Measurements from ENCODE around the gene ADARB1.

DNA sequence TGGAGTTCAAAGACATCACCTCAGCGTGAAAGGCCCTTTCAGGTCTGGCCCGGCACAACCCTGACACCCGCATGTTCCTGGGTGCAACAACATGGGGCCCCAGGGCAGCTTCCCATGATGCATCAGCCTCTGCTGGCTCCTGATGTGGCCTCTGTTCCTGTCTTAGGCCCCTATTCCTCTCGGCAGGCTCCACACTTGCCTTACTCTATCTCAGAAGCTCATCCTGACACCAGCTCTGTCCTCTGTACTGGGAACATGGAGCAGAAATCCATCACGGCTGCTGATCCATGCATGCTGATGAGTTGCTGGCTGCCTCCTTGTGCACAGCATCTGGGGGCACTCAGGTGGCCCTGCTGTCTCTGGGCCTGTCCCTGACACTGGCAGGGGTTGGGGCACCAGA is 74.6 kb downstream of the ADARB1 start:
- no peak for TF ChIP-seq EZH2 (IDR thresholded peaks at IDR 0.05; ENCODE audit: borderline replicate concordance, low read length)
- TF ChIP-seq, protein P1, sequence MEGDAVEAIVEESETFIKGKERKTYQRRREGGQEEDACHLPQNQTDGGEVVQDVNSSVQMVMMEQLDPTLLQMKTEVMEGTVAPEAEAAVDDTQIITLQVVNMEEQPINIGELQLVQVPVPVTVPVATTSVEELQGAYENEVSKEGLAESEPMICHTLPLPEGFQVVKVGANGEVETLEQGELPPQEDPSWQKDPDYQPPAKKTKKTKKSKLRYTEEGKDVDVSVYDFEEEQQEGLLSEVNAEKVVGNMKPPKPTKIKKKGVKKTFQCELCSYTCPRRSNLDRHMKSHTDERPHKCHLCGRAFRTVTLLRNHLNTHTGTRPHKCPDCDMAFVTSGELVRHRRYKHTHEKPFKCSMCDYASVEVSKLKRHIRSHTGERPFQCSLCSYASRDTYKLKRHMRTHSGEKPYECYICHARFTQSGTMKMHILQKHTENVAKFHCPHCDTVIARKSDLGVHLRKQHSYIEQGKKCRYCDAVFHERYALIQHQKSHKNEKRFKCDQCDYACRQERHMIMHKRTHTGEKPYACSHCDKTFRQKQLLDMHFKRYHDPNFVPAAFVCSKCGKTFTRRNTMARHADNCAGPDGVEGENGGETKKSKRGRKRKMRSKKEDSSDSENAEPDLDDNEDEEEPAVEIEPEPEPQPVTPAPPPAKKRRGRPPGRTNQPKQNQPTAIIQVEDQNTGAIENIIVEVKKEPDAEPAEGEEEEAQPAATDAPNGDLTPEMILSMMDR (IDR thresholded peaks at IDR 0.05; ENCODE audit: low read length) = no peak

All from OCI-LY1 (cell line).